Measurements from ENCODE around the gene KRT6B. TPM values are rescaled to one million over a fixed set of nuclear protein-coding genes. Genes with fewer than 3 reads are reported as not detected.
"Not testable (repeated sequence)": the region's sequence is repeated elsewhere in the genome, so short reads cannot be mapped to it uniquely, and the experiment has no call there.

KRT6B gene
- total RNA-seq = not detected
- polyA plus RNA-seq = under 1 TPM in 2 of 3 donors, not detected in 1; 0.60 to 0.61 TPM

DNA sequence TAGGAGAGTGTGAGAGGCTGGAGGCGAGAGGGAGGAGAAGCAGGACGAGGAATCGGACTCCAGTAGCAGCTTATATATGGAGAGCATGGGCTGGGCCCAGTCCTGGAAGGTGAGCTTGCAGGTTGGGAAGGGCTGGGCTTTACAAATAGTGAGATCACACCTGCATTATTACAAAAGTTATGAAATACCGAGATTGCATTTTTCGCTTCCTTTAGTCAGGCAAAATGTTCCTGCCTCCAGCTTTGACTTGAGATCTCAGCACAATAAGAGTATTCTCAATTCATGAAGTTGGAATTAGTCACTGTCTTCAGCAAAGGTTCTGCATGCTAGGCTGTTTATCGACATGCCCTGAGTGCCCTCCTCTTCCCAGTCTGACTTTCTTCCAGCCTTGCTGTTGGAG lies at the start of gene KRT6B:
Gene KRT6B, minus strand, starts transcription at position 46 of the 400 bp plus-strand sequence. CDS start 68 bp downstream, outside the sequence.
- Histone ChIP-seq H3K4me1 (no peaks in the 10 kb centered on the region), H3K36me3 (no peaks in the 10 kb centered on the region), H3K9me3 (no peaks in the 10 kb centered on the region), H3K27me3 (no peaks in the 10 kb centered on the region), H3K4me3 (no peak within 1 kb of the TSS), H3K27ac (no peak within 1 kb of the TSS)
- WGBS, 2 donors = 64 to 85% methylated on average over 6 of the region's 6 CpGs
- TF ChIP-seq EP300 (IDR thresholded peaks at IDR 0.05) (no peak), POLR2A (IDR thresholded peaks at IDR 0.05) (no peak), POLR2AphosphoS5 (IDR thresholded peaks at IDR 0.05) (no peak)
- TF ChIP-seq, protein P1, sequence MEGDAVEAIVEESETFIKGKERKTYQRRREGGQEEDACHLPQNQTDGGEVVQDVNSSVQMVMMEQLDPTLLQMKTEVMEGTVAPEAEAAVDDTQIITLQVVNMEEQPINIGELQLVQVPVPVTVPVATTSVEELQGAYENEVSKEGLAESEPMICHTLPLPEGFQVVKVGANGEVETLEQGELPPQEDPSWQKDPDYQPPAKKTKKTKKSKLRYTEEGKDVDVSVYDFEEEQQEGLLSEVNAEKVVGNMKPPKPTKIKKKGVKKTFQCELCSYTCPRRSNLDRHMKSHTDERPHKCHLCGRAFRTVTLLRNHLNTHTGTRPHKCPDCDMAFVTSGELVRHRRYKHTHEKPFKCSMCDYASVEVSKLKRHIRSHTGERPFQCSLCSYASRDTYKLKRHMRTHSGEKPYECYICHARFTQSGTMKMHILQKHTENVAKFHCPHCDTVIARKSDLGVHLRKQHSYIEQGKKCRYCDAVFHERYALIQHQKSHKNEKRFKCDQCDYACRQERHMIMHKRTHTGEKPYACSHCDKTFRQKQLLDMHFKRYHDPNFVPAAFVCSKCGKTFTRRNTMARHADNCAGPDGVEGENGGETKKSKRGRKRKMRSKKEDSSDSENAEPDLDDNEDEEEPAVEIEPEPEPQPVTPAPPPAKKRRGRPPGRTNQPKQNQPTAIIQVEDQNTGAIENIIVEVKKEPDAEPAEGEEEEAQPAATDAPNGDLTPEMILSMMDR (IDR thresholded peaks at IDR 0.05) = no peak
- no peak for DNase-seq
- intact Hi-C loops (cut with DNase I) = no loop called here

DNA sequence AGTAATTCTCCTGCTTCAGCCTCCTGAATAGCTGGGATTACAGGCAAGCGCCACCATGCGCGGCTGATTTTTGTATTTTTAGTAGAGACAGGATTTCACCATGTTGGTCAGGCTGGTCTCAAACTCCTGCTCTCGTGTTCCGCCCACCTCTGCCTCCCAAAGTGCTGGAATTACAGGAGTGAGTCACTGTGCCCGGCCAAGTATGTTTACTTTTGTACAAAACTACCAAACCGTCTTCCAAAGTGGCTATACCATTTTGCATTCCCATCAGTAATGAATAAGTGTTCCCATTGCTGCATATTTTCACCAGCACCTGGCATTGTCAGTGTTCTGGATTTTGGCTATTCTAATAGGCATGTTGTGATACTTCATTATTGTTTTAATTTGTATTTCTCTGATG lies 49.5 kb upstream of the KRT6B start:
- intact Hi-C loops (cut with DNase I) = no loop called here
- TF ChIP-seq POLR2A (IDR thresholded peaks at IDR 0.05) = no peak
- TF ChIP-seq, protein P1 (IDR thresholded peaks at IDR 0.05) = no peak
- no peak for TF ChIP-seq POLR2AphosphoS5 (IDR thresholded peaks at IDR 0.05)
- no peak for TF ChIP-seq EP300 (IDR thresholded peaks at IDR 0.05)
- no peaks in the 10 kb centered on the region for H3K36me3 ChIP-seq
- no peak overlapping the region for H3K4me3 ChIP-seq
- H3K27ac ChIP-seq = no peak overlapping the region
- H3K4me1 ChIP-seq = peaks cover 0 to 7% (median under 1%) of the 10 kb centered on the region in 4 donors
- no peaks in the 10 kb centered on the region for H3K27me3 ChIP-seq
- WGBS, 2 donors = 66 to 83% methylated on average over 7 of the region's 7 CpGs
- H3K9me3 ChIP-seq = no peaks in the 10 kb centered on the region
- DNase-seq = no peak

DNA sequence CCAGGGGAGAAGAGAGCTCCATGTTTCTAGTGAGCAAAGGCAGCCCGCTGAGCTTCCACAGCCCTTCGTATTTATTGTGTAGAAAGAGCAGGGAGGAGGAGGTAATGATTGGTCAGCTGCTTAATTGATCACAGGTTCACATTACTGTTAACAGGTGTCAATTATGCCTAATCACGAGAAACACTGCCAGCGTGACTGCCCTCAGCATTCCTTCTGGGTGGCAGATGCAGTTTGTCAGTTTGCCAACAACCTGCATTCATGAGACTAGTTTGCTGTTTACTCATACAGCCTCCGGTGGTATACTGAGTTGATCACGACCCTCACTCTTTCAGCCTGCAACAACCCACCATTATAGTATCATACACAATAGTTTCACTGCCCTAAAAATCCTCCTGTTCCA lies 48.6 kb upstream of the KRT6B start:
- H3K4me3 ChIP-seq; DNase-seq; H3K9me3 ChIP-seq; H3K27me3 ChIP-seq; H3K27ac ChIP-seq; intact Hi-C loops (cut with DNase I); H3K36me3 ChIP-seq: not testable (repeated sequence)
- peaks cover 0 to 16% (median 6%) of the 10 kb centered on the region in 4 donors for H3K4me1 ChIP-seq
- 75 to 83% methylated on average over 6 of the region's 6 CpGs for WGBS, 2 donors

DNA sequence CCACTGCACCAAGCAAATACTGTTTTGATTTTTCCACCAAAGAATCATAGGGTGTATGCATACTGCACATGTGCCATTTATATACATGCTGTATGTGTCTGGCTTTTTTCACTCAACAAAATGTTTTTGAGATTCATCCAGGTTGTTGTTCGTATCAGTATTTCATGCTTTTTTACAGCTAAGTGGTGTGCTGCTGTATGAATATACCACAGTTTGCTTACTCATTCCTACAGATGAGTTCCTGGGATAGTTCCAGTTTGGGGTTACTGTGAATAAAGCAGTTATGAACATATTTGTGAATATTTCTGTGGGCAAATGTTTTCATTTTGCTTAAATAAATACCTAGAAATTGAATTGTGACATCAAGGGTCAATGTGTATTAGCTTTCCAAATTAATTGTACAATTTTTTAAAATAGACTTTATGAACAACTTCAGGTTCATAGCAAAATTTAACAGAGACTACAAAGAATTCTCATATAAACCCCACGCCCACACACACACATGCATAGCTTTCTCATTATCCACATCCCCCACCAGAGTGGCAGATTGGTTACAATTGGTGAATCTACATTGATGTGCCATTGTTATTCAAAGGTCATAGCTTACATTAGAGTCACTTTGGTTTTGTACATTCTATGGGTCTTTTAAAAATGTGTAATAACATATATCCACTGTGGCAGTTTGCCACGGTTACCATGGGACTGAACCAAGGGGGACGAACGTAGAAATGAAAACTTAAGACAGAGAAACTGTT lies 48.0 kb upstream of the KRT6B start:
- H3K4me1 ChIP-seq = peaks cover 0 to 22% (median 12%) of the 10 kb centered on the region in 4 donors
- H3K36me3 ChIP-seq = no peaks in the 10 kb centered on the region
- no peaks in the 10 kb centered on the region for H3K9me3 ChIP-seq
- no peaks in the 10 kb centered on the region for H3K27me3 ChIP-seq
- 86% methylated on average over 5 of the region's 5 CpGs for WGBS, 2 donors
- DNase-seq = no peak
- TF ChIP-seq POLR2A (IDR thresholded peaks at IDR 0.05) (no peak), EP300 (IDR thresholded peaks at IDR 0.05) (no peak)
- intact Hi-C loops (cut with DNase I) = no loop called here
- H3K27ac ChIP-seq = no peak overlapping the region
- no peak overlapping the region for H3K4me3 ChIP-seq

DNA sequence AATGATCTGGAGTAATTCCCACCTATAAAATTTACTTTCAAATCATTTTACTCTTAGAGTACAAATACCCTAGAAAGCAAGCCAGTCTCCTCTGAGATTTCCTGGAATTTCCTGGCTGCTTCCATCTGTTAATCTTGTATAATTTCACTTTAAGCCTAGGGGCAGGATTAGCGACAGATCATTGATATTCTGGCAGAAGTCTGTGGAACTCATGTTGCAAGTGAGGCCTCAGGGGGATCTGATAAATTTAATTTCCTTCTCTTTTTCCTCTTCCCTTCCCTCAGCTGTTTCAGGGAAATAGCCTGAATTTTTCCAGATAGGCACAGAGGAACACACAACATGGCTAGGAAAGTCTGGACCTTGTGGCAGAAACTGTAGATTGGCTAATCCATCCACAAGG lies 47.0 kb upstream of the KRT6B start:
- H3K27me3 ChIP-seq = no peaks in the 10 kb centered on the region
- 80 to 83% methylated on average over 1 of the region's 1 CpG for WGBS, 2 donors
- DNase-seq = no peak
- H3K36me3 ChIP-seq = no peaks in the 10 kb centered on the region
- H3K4me1 ChIP-seq = peaks cover 0 to 33% (median 17%) of the 10 kb centered on the region in 4 donors
- no peak for TF ChIP-seq POLR2AphosphoS5 (IDR thresholded peaks at IDR 0.05)
- intact Hi-C loops (cut with DNase I) = no loop called here
- H3K4me3 ChIP-seq = no peak overlapping the region
- H3K27ac ChIP-seq = no peak overlapping the region
- no peaks in the 10 kb centered on the region for H3K9me3 ChIP-seq

DNA sequence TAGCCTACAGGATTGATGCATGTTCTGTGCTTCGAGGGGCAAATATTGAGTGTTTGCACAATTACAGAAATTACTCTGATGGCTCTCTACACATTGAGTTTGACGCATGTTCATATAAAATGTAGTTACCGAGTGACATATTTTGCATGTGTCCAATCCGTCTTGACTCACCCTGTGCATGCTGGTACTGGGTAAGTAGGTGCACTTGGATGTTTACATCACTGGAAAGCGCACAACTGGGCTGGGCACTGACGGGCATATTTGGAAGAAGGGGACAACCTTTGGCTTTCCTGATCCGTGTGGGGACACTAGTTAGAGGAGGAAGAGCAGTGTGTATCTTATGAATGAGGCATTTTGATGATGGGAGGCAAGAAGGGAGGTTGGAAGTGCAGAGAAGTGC lies 46.0 kb upstream of the KRT6B start:
- Histone ChIP-seq H3K36me3 (no peaks in the 10 kb centered on the region), H3K27me3 (no peaks in the 10 kb centered on the region), H3K9me3 (no peaks in the 10 kb centered on the region), H3K4me3 (no peak overlapping the region), H3K27ac (no peak overlapping the region), H3K4me1 (peaks cover 0 to 35% (median 17%) of the 10 kb centered on the region in 4 donors)
- intact Hi-C loops (cut with DNase I) = no loop called here
- DNase-seq = no peak
- 88% methylated on average over 7 of the region's 7 CpGs for WGBS, 2 donors
- TF ChIP-seq POLR2AphosphoS5 (IDR thresholded peaks at IDR 0.05) = no peak
- TF ChIP-seq EP300 (IDR thresholded peaks at IDR 0.05) = no peak
- TF ChIP-seq, protein P1 (IDR thresholded peaks at IDR 0.05) = no peak
- no peak for TF ChIP-seq POLR2A (IDR thresholded peaks at IDR 0.05)

Data from sigmoid colon (tissue), 7 donors.